Duodenal mucosa (tissue), 2 donors: Measurements from ENCODE around the gene MTIF2.
A peak's percentile ranks its signal among the peaks of the same experiment; 100 is the strongest.

ENCODE experiments used
- H3K27ac ChIP-seq: one replicate; pipeline ENCODE4 v1.7.0; 2013; ENCODE audit warnings: low read depth, low read length
- H3K27me3 ChIP-seq, 2 donors: one replicate each; pipeline ENCODE4 v1.7.0; 2013; ENCODE audit warnings: low read length in 2 of 2, control low read depth in 1 of 2; ENCODE audit not compliant: insufficient read depth in 2 of 2, control insufficient read depth in 1 of 2
- H3K36me3 ChIP-seq, 2 donors: one replicate each; pipeline ENCODE4 v1.7.0; 2013; ENCODE audit warnings: low read length in 2 of 2, control low read depth in 1 of 2; ENCODE audit not compliant: insufficient read depth in 2 of 2, control insufficient read depth in 1 of 2
- H3K4me1 ChIP-seq, 2 donors: one replicate each; pipeline ENCODE4 v1.7.0; 2013; ENCODE audit warnings: low read length in 2 of 2, control low read depth in 1 of 2; ENCODE audit not compliant: insufficient read depth in 2 of 2, control insufficient read depth in 1 of 2
- H3K4me3 ChIP-seq, 2 donors: one replicate each; pipeline ENCODE4 v1.7.0; 2013; ENCODE audit warnings: low read length in 2 of 2, low read depth in 1 of 2
- H3K9ac ChIP-seq, 2 donors: one replicate each; pipeline ENCODE4 v1.7.0; 2013; ENCODE audit warnings: low read length in 2 of 2, low read depth in 1 of 2
- H3K9me3 ChIP-seq, 2 donors: one replicate each; pipeline ENCODE4 v1.7.0; 2013; ENCODE audit warnings: low read length in 2 of 2, control low read depth in 1 of 2; ENCODE audit not compliant: control insufficient read depth in 1 of 2

Gene MTIF2, protein sequence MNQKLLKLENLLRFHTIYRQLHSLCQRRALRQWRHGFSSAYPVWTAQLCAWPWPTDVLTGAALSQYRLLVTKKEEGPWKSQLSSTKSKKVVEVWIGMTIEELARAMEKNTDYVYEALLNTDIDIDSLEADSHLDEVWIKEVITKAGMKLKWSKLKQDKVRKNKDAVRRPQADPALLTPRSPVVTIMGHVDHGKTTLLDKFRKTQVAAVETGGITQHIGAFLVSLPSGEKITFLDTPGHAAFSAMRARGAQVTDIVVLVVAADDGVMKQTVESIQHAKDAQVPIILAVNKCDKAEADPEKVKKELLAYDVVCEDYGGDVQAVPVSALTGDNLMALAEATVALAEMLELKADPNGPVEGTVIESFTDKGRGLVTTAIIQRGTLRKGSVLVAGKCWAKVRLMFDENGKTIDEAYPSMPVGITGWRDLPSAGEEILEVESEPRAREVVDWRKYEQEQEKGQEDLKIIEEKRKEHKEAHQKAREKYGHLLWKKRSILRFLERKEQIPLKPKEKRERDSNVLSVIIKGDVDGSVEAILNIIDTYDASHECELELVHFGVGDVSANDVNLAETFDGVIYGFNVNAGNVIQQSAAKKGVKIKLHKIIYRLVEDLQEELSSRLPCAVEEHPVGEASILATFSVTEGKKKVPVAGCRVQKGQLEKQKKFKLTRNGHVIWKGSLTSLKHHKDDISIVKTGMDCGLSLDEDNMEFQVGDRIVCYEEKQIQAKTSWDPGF

GRCh38 chr2:55268907-55269644 is at the start of gene MTIF2:
Gene MTIF2, minus strand, starts transcription at chr2:55269231. Its CDS starts 5,373 bp downstream, at chr2:55263858.
- Histone ChIP-seq H3K9ac (peak within 1 kb of the TSS; percentile 81 to 94), H3K27ac (peak within 1 kb of the TSS; percentile 82)

DNA sequence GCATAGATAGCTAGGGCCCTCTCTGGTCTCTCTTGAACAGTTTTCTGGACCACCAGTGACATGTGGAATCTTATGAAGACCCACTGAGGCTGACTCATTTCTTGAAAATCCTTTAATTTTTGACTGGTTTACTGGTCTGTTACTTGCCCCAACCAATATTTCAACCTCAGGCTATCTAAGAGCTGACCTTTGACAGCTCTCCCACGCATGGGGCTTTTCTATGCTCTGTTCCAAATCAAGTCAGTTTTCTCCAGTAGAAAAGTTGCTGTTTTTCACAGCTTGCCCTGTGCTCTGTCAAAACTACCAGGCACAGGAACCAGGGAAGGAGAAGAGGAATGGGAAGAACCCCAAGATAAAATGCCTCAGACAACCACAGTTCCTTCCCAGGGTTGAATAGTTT is 46.0 kb upstream of the MTIF2 start:
- Histone ChIP-seq H3K27ac (no peak overlapping the region), H3K9me3 (no peaks in the 10 kb centered on the region), H3K36me3 (peaks cover 0 to 6% of the 10 kb centered on the region in 2 donors), H3K9ac (no peak overlapping the region), H3K4me3 (no peak overlapping the region), H3K27me3 (no peaks in the 10 kb centered on the region), H3K4me1 (no peaks in the 10 kb centered on the region)

More at GRCh38 chr2:55268907-55269644, at the start of gene MTIF2:
- Histone ChIP-seq H3K27me3 (no peaks in the 10 kb centered on the region), H3K36me3 (peaks cover 0 to 17% of the 10 kb centered on the region in 2 donors), H3K4me3 (peak within 1 kb of the TSS; percentile 79 to 93), H3K9me3 (no peaks in the 10 kb centered on the region), H3K4me1 (peaks cover 4 to 12% of the 10 kb centered on the region in 2 donors)

- Histone ChIP-seq H3K27ac (no peak overlapping the region), H3K9me3 (no peaks in the 10 kb centered on the region), H3K4me1 (no peaks in the 10 kb centered on the region), H3K36me3 (peaks cover 0 to 6% of the 10 kb centered on the region in 2 donors), H3K27me3 (no peaks in the 10 kb centered on the region), H3K4me3 (no peak overlapping the region), H3K9ac (no peak overlapping the region)
Observed at GRCh38 chr2:55311444-55311870, 42.4 kb upstream of the MTIF2 start.

DNA sequence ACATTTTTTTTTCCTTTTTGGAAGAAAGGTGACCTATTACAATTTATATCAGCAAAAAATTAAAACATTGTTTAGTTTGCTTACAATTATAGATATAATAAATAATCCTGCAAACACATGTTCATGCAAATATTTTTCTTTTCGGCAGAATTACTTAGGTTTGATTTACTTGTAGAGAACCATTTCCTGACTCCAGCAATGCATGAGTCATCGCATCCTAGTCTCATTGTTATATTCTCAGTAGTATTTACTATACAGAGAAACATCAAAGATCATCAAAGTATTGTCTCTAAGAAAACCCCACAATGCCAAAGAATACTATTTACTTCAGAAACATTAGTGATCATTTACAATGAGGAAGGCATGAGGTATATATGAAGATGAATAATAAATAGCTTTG is 40.4 kb upstream of the MTIF2 start:
- H3K9me3 ChIP-seq = no peaks in the 10 kb centered on the region
- no peak overlapping the region for H3K27ac ChIP-seq
- H3K4me1 ChIP-seq = no peaks in the 10 kb centered on the region
- peaks cover 0 to 6% of the 10 kb centered on the region in 2 donors for H3K36me3 ChIP-seq
- no peaks in the 10 kb centered on the region for H3K27me3 ChIP-seq
- no peak overlapping the region for H3K4me3 ChIP-seq
- H3K9ac ChIP-seq = no peak overlapping the region

GRCh38 chr2:55302241-55302640 is 33.2 kb upstream of the MTIF2 start:
- Histone ChIP-seq H3K27me3 (no peaks in the 10 kb centered on the region), H3K9ac (no peak overlapping the region), H3K36me3 (no peaks in the 10 kb centered on the region), H3K4me1 (no peaks in the 10 kb centered on the region), H3K4me3 (no peak overlapping the region), H3K9me3 (no peaks in the 10 kb centered on the region), H3K27ac (no peak overlapping the region)

- H3K9me3 ChIP-seq = no peaks in the 10 kb centered on the region
- no peak overlapping the region for H3K9ac ChIP-seq
- no peaks in the 10 kb centered on the region for H3K27me3 ChIP-seq
- H3K4me1 ChIP-seq = no peaks in the 10 kb centered on the region
- H3K36me3 ChIP-seq = no peaks in the 10 kb centered on the region
- no peak overlapping the region for H3K27ac ChIP-seq
- no peak overlapping the region for H3K4me3 ChIP-seq
Observed at GRCh38 chr2:55301277-55301676, 32.2 kb upstream of the MTIF2 start.

DNA sequence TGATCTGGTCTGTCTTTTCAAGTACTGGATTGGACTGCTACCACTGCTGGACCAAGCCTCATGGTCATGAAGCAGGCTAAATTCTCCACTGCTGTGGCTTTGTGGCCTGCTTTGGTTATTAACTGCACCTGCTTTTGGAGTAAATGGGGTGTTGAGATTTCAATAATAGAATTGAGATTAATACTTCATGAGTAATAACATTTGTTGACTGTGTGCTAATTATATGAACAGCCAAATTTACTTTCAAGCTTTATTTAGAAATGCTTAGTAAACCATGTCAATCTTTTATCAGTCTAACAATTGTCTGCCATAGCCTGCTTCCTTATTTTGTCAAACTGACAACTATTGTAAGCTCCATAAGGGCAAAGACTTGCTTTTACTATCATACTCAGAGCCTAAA is 27.4 kb upstream of the MTIF2 start:
- Histone ChIP-seq H3K4me3 (no peak overlapping the region), H3K9me3 (no peaks in the 10 kb centered on the region), H3K36me3 (peaks cover 0 to 3% of the 10 kb centered on the region in 2 donors), H3K9ac (no peak overlapping the region), H3K27ac (no peak overlapping the region), H3K27me3 (no peaks in the 10 kb centered on the region), H3K4me1 (peaks cover 3% of the 10 kb centered on the region in 2 donors)

- no peaks in the 10 kb centered on the region for H3K27me3 ChIP-seq
- no peak overlapping the region for H3K27ac ChIP-seq
- no peaks in the 10 kb centered on the region for H3K9me3 ChIP-seq
- no peak overlapping the region for H3K9ac ChIP-seq
- H3K36me3 ChIP-seq = no peaks in the 10 kb centered on the region
- peak overlapping the region in 1 of 2 donors; percentile 85 for H3K4me3 ChIP-seq
- peaks cover 0 to 3% of the 10 kb centered on the region in 2 donors for H3K4me1 ChIP-seq
Observed at GRCh38 chr2:55283083-55283482, 14.1 kb upstream of the MTIF2 start.

GRCh38 chr2:55282110-55282917 is 13.3 kb upstream of the MTIF2 start:
- peak overlapping the region; percentile 85 to 97 for H3K4me3 ChIP-seq
- no peaks in the 10 kb centered on the region for H3K9me3 ChIP-seq
- H3K9ac ChIP-seq = peak overlapping the region; percentile 81 to 85

More at GRCh38 chr2:55282110-55282917, 13.3 kb upstream of the MTIF2 start:
- no peaks in the 10 kb centered on the region for H3K36me3 ChIP-seq
- H3K4me1 ChIP-seq = peaks cover 0 to 3% of the 10 kb centered on the region in 2 donors
- H3K27me3 ChIP-seq = no peaks in the 10 kb centered on the region
- peak overlapping the region; percentile 95 for H3K27ac ChIP-seq
